ENCODE results near the gene MKI67. TPM values are rescaled to one million over a fixed set of nuclear protein-coding genes. Genes with fewer than 3 reads are reported as not detected.

Gene MKI67
- polyA plus RNA-seq, 3 donors: 49.5 to 69.6 (median 69.5) TPM

DNA sequence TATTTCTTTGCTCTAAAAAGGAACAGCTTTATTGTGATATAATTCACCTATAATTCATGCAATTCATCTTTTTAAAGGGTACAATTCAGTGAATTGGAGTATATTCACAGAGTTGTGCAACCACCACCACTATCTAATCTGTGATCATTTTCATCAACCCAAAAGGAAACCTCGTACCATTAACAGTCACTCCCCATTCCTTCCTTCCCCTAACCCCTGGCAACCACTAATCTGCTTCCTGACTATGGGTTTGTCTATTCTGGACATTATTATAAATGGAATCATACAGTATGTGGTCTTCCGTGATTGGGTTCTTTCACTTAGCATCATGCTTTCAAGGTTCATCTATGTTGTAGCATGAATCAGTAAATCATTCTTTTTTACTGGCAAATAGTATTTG is 52.3 kb downstream of the MKI67 start:
- DNase-seq (ENCODE audit: extremely low read depth in 1 of 11, low read depth in 9 of 11, low spot score in 4 of 11): no peak

- DNase-seq (ENCODE audit: extremely low read depth in 1 of 11, low read depth in 9 of 11, low spot score in 4 of 11): no peak
These were observed 53.1 kb downstream of the MKI67 start for GRCh38 chr10:128072941-128073645.

DNA sequence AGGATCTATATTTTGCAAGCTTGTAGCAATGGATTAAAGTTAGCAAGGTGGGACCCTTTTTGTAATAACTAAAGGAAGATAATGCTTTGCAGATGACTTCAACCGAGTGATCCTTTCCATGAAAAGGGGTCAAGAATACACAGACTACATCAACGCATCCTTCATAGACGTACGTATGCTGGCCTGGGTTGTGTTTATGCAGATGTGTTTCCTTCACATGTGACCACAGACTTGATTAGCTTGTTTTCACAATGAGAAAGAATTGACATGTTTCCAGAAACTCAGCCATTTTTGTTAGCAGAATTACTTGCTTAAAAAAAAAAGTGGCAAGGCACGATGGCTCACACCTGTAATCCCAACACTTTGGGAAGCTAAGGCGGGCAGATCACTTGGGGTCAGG is 54.2 kb downstream of the MKI67 start:
- DNase-seq (ENCODE audit: extremely low read depth in 1 of 11, low read depth in 9 of 11, low spot score in 4 of 11): no peak

- no peak for DNase-seq (ENCODE audit: extremely low read depth in 1 of 11, low read depth in 9 of 11, low spot score in 4 of 11)
These were observed 54.8 kb downstream of the MKI67 start for GRCh38 chr10:128071417-128071782.

DNA sequence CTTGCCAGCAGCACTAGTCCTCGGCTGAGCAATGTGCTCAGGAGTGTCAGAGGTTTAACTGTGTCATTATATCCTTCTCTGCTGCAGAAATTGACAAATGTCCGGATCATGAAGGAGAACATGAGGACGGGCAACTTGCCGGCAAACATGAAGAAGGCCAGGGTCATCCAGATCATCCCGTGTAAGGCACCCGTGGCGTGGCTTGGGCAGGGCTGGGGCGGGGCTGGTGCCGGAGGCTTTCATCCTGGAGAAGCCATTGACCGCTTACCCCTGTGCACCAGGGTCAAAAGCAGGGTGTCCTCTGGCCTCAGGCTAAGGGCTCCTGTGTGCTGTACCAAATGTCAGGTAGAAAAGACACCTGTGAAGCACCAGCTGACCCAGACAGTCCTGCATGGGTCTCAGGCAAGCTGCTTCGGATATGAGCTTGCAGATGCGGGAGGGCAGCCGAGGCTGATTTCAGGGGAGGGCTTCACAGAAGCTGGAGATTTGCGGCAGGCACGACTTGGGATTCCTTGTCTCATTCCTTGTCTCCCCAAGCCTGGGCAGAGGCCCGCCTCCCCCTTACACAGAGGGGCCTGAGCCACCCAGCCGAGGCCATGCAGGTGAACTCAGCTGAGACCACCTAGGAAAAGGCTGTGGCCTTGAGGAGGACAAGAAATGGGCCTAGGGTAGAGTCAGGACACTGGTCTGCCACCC is 55.4 kb downstream of the MKI67 start:
- DNase-seq (ENCODE audit: extremely low read depth in 1 of 11, low read depth in 9 of 11, low spot score in 4 of 11): no peak

GRCh38 chr10:128070161-128070560 is 56.1 kb downstream of the MKI67 start:
- DNase-seq (ENCODE audit: extremely low read depth in 1 of 11, low read depth in 9 of 11, low spot score in 4 of 11): no peak

GRCh38 chr10:128069351-128070051 is 56.7 kb downstream of the MKI67 start:
- DNase-seq (ENCODE audit: extremely low read depth in 1 of 11, low read depth in 9 of 11, low spot score in 4 of 11): peak in 9 of 11 donors; percentile 48 to 78 (median 68)

DNA sequence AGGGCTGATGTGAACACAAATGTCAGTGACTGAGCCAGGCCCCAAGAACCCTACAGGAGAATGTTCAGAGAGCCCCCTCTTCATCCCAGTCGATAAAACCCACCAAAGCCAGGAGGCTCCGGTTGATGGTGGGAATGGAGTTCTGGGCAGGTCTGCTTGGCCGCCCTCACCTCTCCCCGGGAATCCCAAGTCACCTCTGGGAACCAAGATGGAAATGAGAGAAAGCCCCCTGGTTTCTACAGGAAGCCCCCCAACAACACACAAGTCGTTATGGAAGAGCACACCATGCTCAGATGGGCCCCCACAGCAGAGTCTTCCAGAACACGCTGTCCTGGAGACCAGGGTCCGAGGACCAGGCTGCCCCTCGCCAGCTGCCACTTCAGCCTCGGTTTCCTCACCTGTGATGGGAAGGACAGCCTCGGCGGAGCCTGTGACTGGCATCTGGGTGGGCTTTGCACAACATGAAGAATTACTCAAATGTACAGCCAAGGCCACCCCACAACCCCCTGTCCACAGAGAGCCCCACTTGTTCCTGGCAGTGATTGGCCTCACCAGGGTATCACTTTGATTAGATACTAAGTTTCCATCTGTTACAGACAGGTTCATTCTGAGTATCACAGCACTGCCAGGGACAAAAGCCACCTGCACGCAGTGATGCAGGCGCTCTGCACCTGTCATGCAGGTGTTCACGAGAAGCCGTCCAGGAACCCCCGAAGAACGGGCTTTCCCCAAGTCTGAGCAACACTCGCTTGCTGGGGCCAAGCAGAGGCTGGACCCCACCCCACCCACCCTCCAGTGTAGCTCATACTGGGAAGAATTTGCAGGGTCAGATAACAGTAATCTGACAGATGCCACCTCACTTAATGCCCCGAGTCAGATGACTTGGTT is 57.6 kb downstream of the MKI67 start:
- no peak for DNase-seq (ENCODE audit: extremely low read depth in 1 of 11, low read depth in 9 of 11, low spot score in 4 of 11)

- DNase-seq (ENCODE audit: extremely low read depth in 1 of 11, low read depth in 9 of 11, low spot score in 4 of 11): no peak
These were observed 58.4 kb downstream of the MKI67 start for GRCh38 chr10:128067691-128068397.

GRCh38 chr10:128066870-128067382 is 59.3 kb downstream of the MKI67 start:
- no peak for DNase-seq (ENCODE audit: extremely low read depth in 1 of 11, low read depth in 9 of 11, low spot score in 4 of 11)

- no peak for DNase-seq (ENCODE audit: extremely low read depth in 1 of 11, low read depth in 9 of 11, low spot score in 4 of 11)
These were observed 60.2 kb downstream of the MKI67 start for GRCh38 chr10:128065881-128066534.

DNA sequence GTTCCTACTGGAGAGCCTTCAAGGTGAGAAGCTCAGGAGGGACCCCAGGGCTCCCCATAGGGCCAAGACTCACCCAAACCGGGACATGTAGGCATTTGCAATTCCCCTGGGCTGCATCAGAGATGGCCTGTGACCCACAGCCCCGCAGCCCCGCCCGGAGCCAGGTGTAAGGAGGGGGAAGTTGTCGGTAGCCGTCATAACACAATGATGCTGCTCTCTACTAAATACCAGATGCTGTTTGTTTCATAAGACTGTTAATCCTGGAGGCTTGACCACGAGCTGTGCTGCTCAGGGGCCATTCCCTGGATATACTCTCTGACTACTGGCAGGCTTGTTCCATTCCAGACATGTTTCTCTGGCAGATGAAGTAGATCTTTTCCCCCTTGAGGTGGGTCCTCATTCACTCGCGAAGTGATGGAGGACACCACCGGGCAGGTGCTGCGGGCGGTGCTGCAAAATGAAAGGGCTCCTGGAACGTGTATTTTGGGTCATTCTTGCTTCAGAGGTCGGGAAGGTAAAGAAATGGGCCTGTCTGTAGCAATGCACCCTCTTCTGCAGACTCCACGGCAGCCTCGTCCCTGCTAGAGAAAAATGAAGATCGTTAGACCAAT is 61.1 kb downstream of the MKI67 start:
- DNase-seq (ENCODE audit: extremely low read depth in 1 of 11, low read depth in 9 of 11, low spot score in 4 of 11): no peak

DNA sequence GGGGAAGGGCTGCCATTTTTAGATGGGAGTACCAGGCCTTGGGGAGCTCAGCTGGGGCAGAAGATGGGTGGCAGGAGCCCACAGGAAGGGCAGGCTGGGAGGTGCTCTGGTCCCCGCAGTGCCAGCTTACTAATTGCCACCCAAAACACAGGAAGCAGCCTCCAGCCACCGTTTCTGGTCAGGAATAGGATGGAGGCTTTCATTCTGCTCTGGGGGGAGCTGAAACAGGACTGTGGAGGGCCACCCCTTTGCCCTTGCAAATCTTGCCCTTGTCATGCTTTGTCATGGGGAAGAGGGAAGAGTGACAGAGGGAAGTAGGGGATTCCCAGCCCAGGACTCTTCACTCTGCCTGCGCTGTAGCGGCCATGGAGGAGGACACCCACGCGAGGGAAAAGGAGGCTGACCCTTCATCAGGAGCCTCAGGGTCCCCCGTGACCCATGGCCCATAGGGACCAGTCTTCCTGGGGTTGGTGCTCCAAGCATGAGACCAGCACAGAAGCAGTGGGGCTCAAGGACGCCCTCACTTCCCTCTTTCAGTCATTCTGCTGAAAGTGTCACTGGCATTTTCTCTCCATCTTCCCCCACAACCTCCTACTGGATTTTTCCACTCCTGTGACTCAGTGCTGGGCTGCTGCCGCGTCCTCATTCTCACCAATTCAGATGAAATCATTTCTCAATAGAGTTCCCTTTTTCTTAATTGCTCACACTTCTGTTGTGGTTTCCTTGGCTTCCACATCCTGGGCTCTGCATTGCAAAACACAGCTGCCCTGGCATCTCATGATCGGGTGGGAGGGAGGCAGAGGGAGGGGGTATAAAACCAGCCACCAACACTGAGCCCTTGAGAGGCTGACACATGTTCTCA is 61.9 kb downstream of the MKI67 start:
- DNase-seq (ENCODE audit: extremely low read depth in 1 of 11, low read depth in 9 of 11, low spot score in 4 of 11): no peak

GRCh38 chr10:128063736-128064107 is 62.5 kb downstream of the MKI67 start:
- DNase-seq (ENCODE audit: extremely low read depth in 1 of 11, low read depth in 9 of 11, low spot score in 4 of 11): no peak

DNA sequence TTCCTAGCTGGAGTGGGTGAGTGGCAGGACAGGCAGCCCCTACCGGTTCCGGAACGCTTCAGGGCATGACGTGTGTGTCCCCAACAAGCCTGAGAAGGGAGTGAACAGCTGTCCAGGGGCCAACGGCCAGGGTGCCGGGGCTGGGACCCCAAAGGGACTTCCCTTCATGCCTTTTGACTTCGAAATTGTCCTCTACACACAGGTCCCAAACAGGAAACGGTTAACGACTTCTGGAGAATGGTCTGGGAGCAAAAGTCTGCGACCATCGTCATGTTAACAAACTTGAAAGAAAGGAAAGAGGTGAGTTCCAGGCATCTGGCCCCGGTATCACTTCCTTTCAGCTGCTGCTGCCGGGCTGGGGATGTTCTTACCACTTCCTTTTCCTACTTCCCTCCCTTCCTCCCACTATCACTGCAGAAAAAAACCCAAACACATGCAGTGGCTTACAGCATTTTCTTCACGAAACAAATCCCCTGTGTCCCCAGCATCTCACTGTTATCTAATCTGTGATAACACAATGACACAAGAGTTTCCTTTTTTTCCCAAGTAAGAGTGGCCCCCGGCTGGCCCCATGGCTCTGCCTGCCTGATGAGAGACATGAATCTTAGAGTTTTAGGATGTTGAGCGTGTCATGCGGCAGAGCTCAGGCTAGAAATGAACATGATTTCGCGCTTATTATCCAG is 63.2 kb downstream of the MKI67 start:
- DNase-seq (ENCODE audit: extremely low read depth in 1 of 11, low read depth in 9 of 11, low spot score in 4 of 11): no peak

- no peak for DNase-seq (ENCODE audit: extremely low read depth in 1 of 11, low read depth in 9 of 11, low spot score in 4 of 11)
These were observed 63.8 kb downstream of the MKI67 start for GRCh38 chr10:128062331-128062880.

All from renal cortex interstitium (tissue), 11 donors.